BE2C (cell line): ENCODE results near the gene RBM10.

Source experiments
- DNase-seq: peaks from one replicate; pipeline ENCODE4 v3.0.0-alpha.2; 2020
- H3K27me3 ChIP-seq: fragments of 250-450 bp; sonication (Bioruptor Pico); 2 replicates; pipeline ENCODE4 v1.5.1; 2020; ENCODE audit warnings: mild to moderate bottlenecking
- H3K36me3 ChIP-seq: fragments of 250-450 bp; sonication (Bioruptor Pico); 2 replicates; pipeline ENCODE4 v1.5.1; 2020; ENCODE audit warnings: mild to moderate bottlenecking
- H3K4me1 ChIP-seq: fragments of 250-450 bp; sonication (Bioruptor Pico); 2 replicates; pipeline ENCODE4 v1.5.1; 2020
- H3K4me3 ChIP-seq: 2 replicates; pipeline ENCODE4 v1.5.1; 2011; ENCODE audit warnings: low read depth, low read length
- H3K9me3 ChIP-seq: fragments of 250-450 bp; sonication (Bioruptor Pico); 2 replicates; pipeline ENCODE4 v1.5.1; 2020
- CTCF ChIP-seq: IDR thresholded peaks from 2 replicates; pipeline ENCODE4 v1.5.1; 2012; ENCODE audit warnings: mild to moderate bottlenecking, low read depth, low read length

Gene RBM10

GRCh38 chrX:47218920-47219815 is 74.1 kb downstream of the RBM10 start:
- H3K9me3 ChIP-seq: no peaks in the 10 kb centered on the region
- H3K36me3 ChIP-seq: peaks cover 24% of the 10 kb centered on the region
- H3K27me3 ChIP-seq: no peaks in the 10 kb centered on the region
- H3K4me3 ChIP-seq: peak overlapping the region; percentile 75
- no peaks in the 10 kb centered on the region for H3K4me1 ChIP-seq
- TF ChIP-seq CTCF: no peak
- peak; percentile 58 for DNase-seq

GRCh38 chrX:47221756-47222155 is 76.7 kb downstream of the RBM10 start:
- no peak for TF ChIP-seq CTCF
- H3K36me3 ChIP-seq: peaks cover 35% of the 10 kb centered on the region
- no peaks in the 10 kb centered on the region for H3K9me3 ChIP-seq
- H3K4me3 ChIP-seq: no peak overlapping the region
- DNase-seq: no peak
- no peaks in the 10 kb centered on the region for H3K27me3 ChIP-seq
- H3K4me1 ChIP-seq: no peaks in the 10 kb centered on the region

- TF ChIP-seq CTCF: no peak
- no peaks in the 10 kb centered on the region for H3K4me1 ChIP-seq
- peak; percentile 22 for DNase-seq
- H3K9me3 ChIP-seq: no peaks in the 10 kb centered on the region
- no peak overlapping the region for H3K4me3 ChIP-seq
- no peaks in the 10 kb centered on the region for H3K27me3 ChIP-seq
- peaks cover 35% of the 10 kb centered on the region for H3K36me3 ChIP-seq
These were observed 77.8 kb downstream of the RBM10 start for GRCh38 chrX:47222751-47223350.

GRCh38 chrX:47223476-47224250 is 78.6 kb downstream of the RBM10 start:
- H3K4me1 ChIP-seq: no peaks in the 10 kb centered on the region
- no peak for DNase-seq
- H3K27me3 ChIP-seq: no peaks in the 10 kb centered on the region
- no peaks in the 10 kb centered on the region for H3K9me3 ChIP-seq
- TF ChIP-seq CTCF: no peak
- H3K36me3 ChIP-seq: peaks cover 35% of the 10 kb centered on the region
- H3K4me3 ChIP-seq: no peak overlapping the region

- no peak overlapping the region for H3K4me3 ChIP-seq
- H3K27me3 ChIP-seq: no peaks in the 10 kb centered on the region
- H3K9me3 ChIP-seq: no peaks in the 10 kb centered on the region
- no peak for DNase-seq
- peaks cover 35% of the 10 kb centered on the region for H3K36me3 ChIP-seq
- no peaks in the 10 kb centered on the region for H3K4me1 ChIP-seq
- no peak for TF ChIP-seq CTCF
These were observed 79.4 kb downstream of the RBM10 start for GRCh38 chrX:47224266-47224895.
